GM12872 (cell line): ENCODE results near the gene SCYL2.

Experiments
- CTCF ChIP-seq: IDR thresholded peaks from 3 replicates; pipeline ENCODE4 v1.5.1; 2011; ENCODE audit warnings: low read depth, mild to moderate bottlenecking, low read length, moderate library complexity; ENCODE audit not compliant: insufficient read depth

SCYL2 gene

GRCh38 chr12:100326208-100326607, 59.2 kb downstream of the SCYL2 start:
- no peak for TF ChIP-seq CTCF

- no peak for TF ChIP-seq CTCF
Observed at GRCh38 chr12:100329800-100330199, 62.8 kb downstream of the SCYL2 start.

- TF ChIP-seq CTCF, result no peak
Observed at GRCh38 chr12:100331871-100332270, 64.9 kb downstream of the SCYL2 start.

- TF ChIP-seq CTCF, result no peak
Observed at GRCh38 chr12:100332852-100333251, 65.9 kb downstream of the SCYL2 start.

GRCh38 chr12:100337299-100337698, 70.3 kb downstream of the SCYL2 start:
- no peak for TF ChIP-seq CTCF

- no peak for TF ChIP-seq CTCF
Observed at GRCh38 chr12:100337727-100338126, 70.8 kb downstream of the SCYL2 start.

GRCh38 chr12:100339071-100339470, 72.1 kb downstream of the SCYL2 start:
- TF ChIP-seq CTCF, result no peak

- TF ChIP-seq CTCF, result no peak
Observed at GRCh38 chr12:100345020-100345767, 78.2 kb downstream of the SCYL2 start.
